Hindlimb muscle (tissue), 1 donor: ENCODE measurements around the gene CATSPERE. TPM values are rescaled to one million over a fixed set of nuclear protein-coding genes. Genes with fewer than 3 reads are reported as not detected.
"Not testable (repeated sequence)": the region's sequence is repeated elsewhere in the genome, so short reads cannot be mapped to it uniquely, and the experiment has no call there.

ENCODE experiments used
- DNase-seq: peaks from one replicate; pipeline ENCODE4 v3.0.0-alpha.2; 2013
- polyA plus RNA-seq: library from polyadenylated mRNA; unstranded; fragments of 120-200 nt; gene quantifications from one replicate; pipeline ENCODE4 v1.2.1, GENCODE V29; 2013; ENCODE audit not compliant: insufficient read length

Gene CATSPERE
- polyA plus RNA-seq, 1 donor, result 0.93 TPM

GRCh38 chr1:244636488-244637259, 175.6 kb downstream of the CATSPERE start:
- no peak for DNase-seq

GRCh38 chr1:244639561-244639960, 178.5 kb downstream of the CATSPERE start:
- DNase-seq, result no peak

- DNase-seq, result no peak
Observed at GRCh38 chr1:244640917-244641316, 179.8 kb downstream of the CATSPERE start.

- DNase-seq, result no peak
Observed at GRCh38 chr1:244642526-244642925, 181.5 kb downstream of the CATSPERE start.

- no peak for DNase-seq
Observed at GRCh38 chr1:244642988-244643387, 181.9 kb downstream of the CATSPERE start.

- DNase-seq, result no peak
Observed at GRCh38 chr1:244645414-244645813, 184.3 kb downstream of the CATSPERE start.

GRCh38 chr1:244645890-244646289, 184.8 kb downstream of the CATSPERE start:
- no peak for DNase-seq

- DNase-seq, result no peak
Observed at GRCh38 chr1:244647819-244648218, 186.7 kb downstream of the CATSPERE start.

GRCh38 chr1:244651956-244652622, 191.0 kb downstream of the CATSPERE start:
- DNase-seq, result no peak

- DNase-seq, result peak; percentile 99
Observed at GRCh38 chr1:244652623-244653438, 191.8 kb downstream of the CATSPERE start, which contains the start of gene DESI2. Gene DESI2, plus strand, starts transcription at chr1:244653126. Its CDS starts 188 bp downstream, at chr1:244653314.

- DNase-seq, result peak; percentile 36
Observed at GRCh38 chr1:244653439-244654107, 192.5 kb downstream of the CATSPERE start.

- no peak for DNase-seq
Observed at GRCh38 chr1:244654108-244655038, 193.3 kb downstream of the CATSPERE start.

GRCh38 chr1:244655186-244655585, 194.1 kb downstream of the CATSPERE start:
- no peak for DNase-seq

GRCh38 chr1:244657421-244657820, 196.3 kb downstream of the CATSPERE start:
- no peak for DNase-seq

GRCh38 chr1:244659694-244660093, 198.6 kb downstream of the CATSPERE start:
- no peak for DNase-seq

GRCh38 chr1:244660595-244660994, 199.5 kb downstream of the CATSPERE start:
- DNase-seq, result no peak

- not testable (repeated sequence) for DNase-seq
Observed at GRCh38 chr1:244661569-244662312, 200.7 kb downstream of the CATSPERE start.

GRCh38 chr1:244662599-244662998, 201.5 kb downstream of the CATSPERE start:
- DNase-seq, result no peak

GRCh38 chr1:244664353-244664752, 203.3 kb downstream of the CATSPERE start:
- no peak for DNase-seq

- no peak for DNase-seq
Observed at GRCh38 chr1:244665771-244666217, 204.7 kb downstream of the CATSPERE start.
